Right lobe of liver (tissue), 4 donors: ENCODE measurements around the gene CDC7.

Source experiments
- POLR2A ChIP-seq: fragments of 450-650 bp; IDR thresholded peaks from one replicate; pipeline ENCODE4 v1.6.1; 2017; ENCODE audit warnings: antibody characterized with exemption, mild to moderate bottlenecking
- TF ChIP-seq, protein P1 (sequence below), 4 donors: fragments of 200-600 bp in 3 of 4; fragments of 450-650 bp in 1 of 4; IDR thresholded peaks; one replicate each; pipeline versions ENCODE4 v1.5.1 to v1.8.0; 2016 to 2022; ENCODE audit warnings: antibody characterized with exemption in 4 of 4, mild to moderate bottlenecking in 2 of 4
- donor health status: DM: no; HTN: no; CAD: no.
- donor health status: DM: no; HTN: no; CAD: no.
- donor health status: DM: no; HTN: yes; CAD: no.

DNA sequence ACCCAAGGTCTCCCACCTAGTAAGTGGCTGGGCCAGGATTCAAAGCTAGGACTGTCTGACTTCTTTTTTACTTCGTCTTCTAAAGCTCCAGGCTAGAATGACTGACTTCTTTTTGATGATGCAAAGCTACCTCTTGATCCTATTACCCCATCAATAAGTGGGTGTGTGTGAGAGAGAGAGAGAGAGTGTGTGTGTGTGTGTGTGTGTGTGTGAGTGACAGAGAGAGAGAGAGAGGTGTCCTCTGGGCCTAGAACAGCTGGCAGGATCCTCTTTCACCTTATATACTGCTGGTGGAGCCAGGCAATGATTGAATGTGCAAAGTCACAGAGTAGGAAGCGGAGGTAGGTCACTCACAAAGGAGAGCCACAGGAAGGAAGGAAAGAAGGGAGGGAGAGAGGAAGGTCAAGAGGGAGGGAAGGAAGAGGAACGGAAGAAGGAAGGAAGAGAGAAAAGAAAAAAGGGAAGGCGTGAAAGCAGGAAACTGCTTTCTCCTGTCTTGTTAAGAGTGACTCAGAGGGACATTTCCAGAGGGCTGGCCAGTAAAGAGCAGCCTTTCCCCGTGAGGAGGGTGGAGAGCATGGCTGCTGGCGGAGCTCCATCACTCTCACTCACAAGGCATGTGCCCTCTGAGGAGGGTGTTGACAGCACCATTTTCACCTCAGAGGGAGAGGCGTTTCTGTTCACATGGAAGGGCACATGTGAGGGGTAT lies 68.9 kb downstream of the CDC7 start:
- TF ChIP-seq POLR2A: no peak
- TF ChIP-seq, protein P1, sequence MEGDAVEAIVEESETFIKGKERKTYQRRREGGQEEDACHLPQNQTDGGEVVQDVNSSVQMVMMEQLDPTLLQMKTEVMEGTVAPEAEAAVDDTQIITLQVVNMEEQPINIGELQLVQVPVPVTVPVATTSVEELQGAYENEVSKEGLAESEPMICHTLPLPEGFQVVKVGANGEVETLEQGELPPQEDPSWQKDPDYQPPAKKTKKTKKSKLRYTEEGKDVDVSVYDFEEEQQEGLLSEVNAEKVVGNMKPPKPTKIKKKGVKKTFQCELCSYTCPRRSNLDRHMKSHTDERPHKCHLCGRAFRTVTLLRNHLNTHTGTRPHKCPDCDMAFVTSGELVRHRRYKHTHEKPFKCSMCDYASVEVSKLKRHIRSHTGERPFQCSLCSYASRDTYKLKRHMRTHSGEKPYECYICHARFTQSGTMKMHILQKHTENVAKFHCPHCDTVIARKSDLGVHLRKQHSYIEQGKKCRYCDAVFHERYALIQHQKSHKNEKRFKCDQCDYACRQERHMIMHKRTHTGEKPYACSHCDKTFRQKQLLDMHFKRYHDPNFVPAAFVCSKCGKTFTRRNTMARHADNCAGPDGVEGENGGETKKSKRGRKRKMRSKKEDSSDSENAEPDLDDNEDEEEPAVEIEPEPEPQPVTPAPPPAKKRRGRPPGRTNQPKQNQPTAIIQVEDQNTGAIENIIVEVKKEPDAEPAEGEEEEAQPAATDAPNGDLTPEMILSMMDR (IDR thresholded peaks at IDR 0.05): no peak
